Kidney (tissue), 14 donors: ENCODE measurements around the gene CLIC5. TPM values are rescaled to one million over a fixed set of nuclear protein-coding genes. Genes with fewer than 3 reads are reported as not detected.
A peak's percentile ranks its signal among the peaks of the same experiment; 100 is the strongest.

ENCODE experiments used
- DNase-seq, 5 donors: peaks; one replicate each; pipeline ENCODE4 v3.0.0-alpha.2; 2013 to 2020
- FAIRE-seq: peaks from 2 replicates; lab custom pipeline; 2012; peaks lifted over from hg19 to GRCh38; lab: Jason Lieb, UNC
- H3K27ac ChIP-seq, 2 donors: one replicate each; pipeline ENCODE4 v1.7.0; 2013; ENCODE audit warnings: low read depth in 2 of 2, low read length in 2 of 2, inconsistent platforms in 1 of 2
- H3K27me3 ChIP-seq: one replicate; pipeline ENCODE4 v1.7.1; 2013; ENCODE audit warnings: low read length, inconsistent platforms; ENCODE audit not compliant: control insufficient read depth, insufficient read depth
- H3K36me3 ChIP-seq, 3 donors: one replicate each; pipeline versions ENCODE4 v1.7.0 to v1.7.1; 2013; ENCODE audit warnings: low read length in 3 of 3, control low read depth in 1 of 3, inconsistent platforms in 1 of 3; ENCODE audit not compliant: insufficient read depth in 3 of 3, control insufficient read depth in 2 of 3
- H3K4me1 ChIP-seq, 3 donors: one replicate each; pipeline versions ENCODE4 v1.7.0 to v1.7.1; 2013; ENCODE audit warnings: low read length in 3 of 3, inconsistent platforms in 1 of 3, low read depth in 1 of 3; ENCODE audit not compliant: control insufficient read depth in 2 of 3, insufficient read depth in 2 of 3
- H3K4me3 ChIP-seq, 3 donors: one replicate each; pipeline versions ENCODE4 v1.7.0 to v1.8.1; 2013; ENCODE audit warnings: low read length in 3 of 3, control low read depth in 1 of 3, inconsistent platforms in 1 of 3
- H3K9ac ChIP-seq, 3 donors: one replicate each; pipeline versions ENCODE4 v1.7.0 to v1.7.1; 2013; ENCODE audit warnings: low read length in 3 of 3, control low read depth in 1 of 3, inconsistent platforms in 1 of 3
- H3K9me3 ChIP-seq, 3 donors: one replicate each; pipeline versions ENCODE4 v1.7.0 to v1.7.1; 2013; ENCODE audit warnings: low read length in 3 of 3, control low read depth in 1 of 3, inconsistent platforms in 1 of 3; ENCODE audit not compliant: control insufficient read depth in 2 of 3, insufficient read depth in 1 of 3
- intact Hi-C: fragments of 100-400 bp; cut with DNase I; formaldehyde crosslinking; loops from one replicate; pipeline ENCODE4 v1.11.1; 2022
- polyA plus RNA-seq: library from polyadenylated mRNA; stranded (reverse); fragments of 350-450 nt; fragmentation: Illumina TruSeq; extraction: RNeasy Lipid Tissue Mini Kit (QIAGEN cat#74804); gene quantifications from one replicate; pipeline ENCODE4 v1.2.3, GENCODE V29; 2014; ENCODE audit warnings: low read depth, low replicate concordance; ENCODE audit not compliant: insufficient read depth
- total RNA-seq: library from RNA; stranded (reverse); fragmentation: NEBNext Ultra II Directional; extraction: Animal tissue kit (Norgen Biotek cat#: 25700); gene quantifications from one replicate; pipeline ENCODE4 v1.2.1, GENCODE V29; 2021
- TF ChIP-seq, protein P1 (sequence below): IDR thresholded peaks from 3 replicates; pipeline ENCODE4 v1.5.1; 2012; ENCODE audit warnings: mild to moderate bottlenecking, moderate library complexity, borderline replicate concordance; ENCODE audit not compliant: insufficient read depth; ENCODE audit errors: extremely low read depth
- donor health status: control.
- donor health status: control.
- donor health status: control.
- donor health status: control.
- donor health status: control.
- donor health status: DM: yes; HTN: yes; CAD: no.
- donor health status: Normal renal cell carcinoma (clear cell type).

The CLIC5 gene
- total and polyA plus RNA-seq, 2 donors from 2014 or later, result 7.4 to 54.3 TPM

GRCh38 chr6:45855642-45856394 lies 159.8 kb downstream of the CLIC5 start:
- H3K4me3 ChIP-seq, result no peak overlapping the region
- intact Hi-C loops, result no loop called here
- no peak for DNase-seq
- TF ChIP-seq, protein P1, sequence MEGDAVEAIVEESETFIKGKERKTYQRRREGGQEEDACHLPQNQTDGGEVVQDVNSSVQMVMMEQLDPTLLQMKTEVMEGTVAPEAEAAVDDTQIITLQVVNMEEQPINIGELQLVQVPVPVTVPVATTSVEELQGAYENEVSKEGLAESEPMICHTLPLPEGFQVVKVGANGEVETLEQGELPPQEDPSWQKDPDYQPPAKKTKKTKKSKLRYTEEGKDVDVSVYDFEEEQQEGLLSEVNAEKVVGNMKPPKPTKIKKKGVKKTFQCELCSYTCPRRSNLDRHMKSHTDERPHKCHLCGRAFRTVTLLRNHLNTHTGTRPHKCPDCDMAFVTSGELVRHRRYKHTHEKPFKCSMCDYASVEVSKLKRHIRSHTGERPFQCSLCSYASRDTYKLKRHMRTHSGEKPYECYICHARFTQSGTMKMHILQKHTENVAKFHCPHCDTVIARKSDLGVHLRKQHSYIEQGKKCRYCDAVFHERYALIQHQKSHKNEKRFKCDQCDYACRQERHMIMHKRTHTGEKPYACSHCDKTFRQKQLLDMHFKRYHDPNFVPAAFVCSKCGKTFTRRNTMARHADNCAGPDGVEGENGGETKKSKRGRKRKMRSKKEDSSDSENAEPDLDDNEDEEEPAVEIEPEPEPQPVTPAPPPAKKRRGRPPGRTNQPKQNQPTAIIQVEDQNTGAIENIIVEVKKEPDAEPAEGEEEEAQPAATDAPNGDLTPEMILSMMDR, result no peak
- H3K9ac ChIP-seq, result no peak overlapping the region
- H3K36me3 ChIP-seq, result no peaks in the 10 kb centered on the region
- H3K4me1 ChIP-seq, result no peaks in the 10 kb centered on the region
- H3K27me3 ChIP-seq, result no peaks in the 10 kb centered on the region
- no peak overlapping the region for H3K27ac ChIP-seq
- no peak for FAIRE-seq
- no peaks in the 10 kb centered on the region for H3K9me3 ChIP-seq

DNA sequence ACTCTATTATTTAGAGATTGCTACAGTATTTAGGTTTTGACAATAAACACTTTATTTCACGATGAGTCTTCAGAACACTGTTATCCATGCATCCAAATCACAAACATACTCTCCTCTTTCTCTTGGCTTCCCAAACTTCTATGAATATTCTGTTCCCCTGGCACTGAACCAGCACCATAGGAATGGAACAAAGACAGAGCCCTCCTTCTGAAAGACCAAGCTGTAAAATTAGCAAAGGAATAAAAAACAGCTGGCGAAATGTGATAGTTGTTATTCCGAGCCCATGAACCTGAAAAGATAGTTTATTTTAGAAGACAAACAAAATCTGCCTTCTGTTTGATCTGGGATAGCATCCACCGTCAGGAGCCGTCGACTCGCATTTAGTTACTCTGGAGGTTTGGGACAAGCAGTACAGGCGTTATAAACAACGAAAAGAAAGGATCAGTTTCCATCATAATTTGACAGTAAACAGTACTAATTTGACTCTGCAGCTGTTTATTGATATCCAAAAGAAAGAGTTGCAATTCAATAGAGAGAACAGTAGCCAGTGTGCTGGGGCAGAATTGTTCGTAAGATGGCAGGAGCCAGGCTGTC lies 161.4 kb downstream of the CLIC5 start:
- no peak overlapping the region for H3K4me3 ChIP-seq
- peak in 1 of 5 donors; percentile 12 for DNase-seq
- H3K9me3 ChIP-seq, result no peaks in the 10 kb centered on the region
- FAIRE-seq, result no peak
- no peak overlapping the region for H3K9ac ChIP-seq
- no peaks in the 10 kb centered on the region for H3K27me3 ChIP-seq
- intact Hi-C loops, result no loop called here
- TF ChIP-seq, protein P1, result no peak
- no peak overlapping the region for H3K27ac ChIP-seq
- no peaks in the 10 kb centered on the region for H3K36me3 ChIP-seq
- no peaks in the 10 kb centered on the region for H3K4me1 ChIP-seq

DNA sequence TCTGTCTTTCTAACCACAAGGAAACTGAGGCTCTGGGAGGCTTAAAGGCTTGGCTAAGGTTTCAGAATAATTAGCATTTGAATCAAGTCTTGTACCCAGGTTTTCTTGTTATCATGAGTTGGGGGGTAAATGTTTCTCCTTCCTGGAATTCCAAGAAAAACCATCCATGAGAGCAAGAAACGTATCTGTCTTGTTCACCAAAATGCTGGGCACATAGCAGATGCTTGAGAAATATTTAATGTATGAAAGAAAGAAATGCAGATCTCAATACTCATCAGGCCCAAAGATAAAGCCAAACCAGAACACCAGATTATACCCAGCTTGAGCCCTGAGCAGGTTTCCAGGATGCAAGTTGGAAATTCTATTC lies 164.6 kb downstream of the CLIC5 start:
- no peak for FAIRE-seq
- Histone ChIP-seq H3K36me3 (no peaks in the 10 kb centered on the region), H3K4me3 (no peak overlapping the region), H3K27ac (no peak overlapping the region), H3K9me3 (no peaks in the 10 kb centered on the region), H3K27me3 (no peaks in the 10 kb centered on the region), H3K9ac (no peak overlapping the region), H3K4me1 (no peaks in the 10 kb centered on the region)
- no peak for DNase-seq
- TF ChIP-seq, protein P1, result no peak
- intact Hi-C loops, result no loop called here
